Urinary bladder (tissue), 4 donors: ENCODE measurements around the gene SERPINI2. TPM values are rescaled to one million over a fixed set of nuclear protein-coding genes. Genes with fewer than 3 reads are reported as not detected.

Source experiments
- DNase-seq: peaks from one replicate; pipeline ENCODE4 v3.0.0-alpha.2; 2015; ENCODE audit errors: extremely low spot score
- H3K27ac ChIP-seq: one replicate; pipeline ENCODE4 v1.5.1; 2013; ENCODE audit warnings: low read depth, mild to moderate bottlenecking, moderate library complexity
- H3K36me3 ChIP-seq: one replicate; pipeline ENCODE4 v1.6.1; 2013; ENCODE audit warnings: mild to moderate bottlenecking, moderate library complexity; ENCODE audit not compliant: insufficient read depth
- H3K4me1 ChIP-seq: one replicate; pipeline ENCODE4 v1.6.1; 2013; ENCODE audit warnings: mild to moderate bottlenecking, moderate library complexity; ENCODE audit not compliant: insufficient read depth
- H3K4me3 ChIP-seq: one replicate; pipeline ENCODE4 v1.5.1; 2013; ENCODE audit warnings: low read depth, low read length
- WGBS: extraction: QIAGEN DNeasy Blood & Tissue Kit; methylation state at CpG from one replicate; pipeline ENCODE4 v1.1.7; 2013; 5-methylcytosine and 5-hydroxymethylcytosine counted together
- polyA plus RNA-seq: library from polyadenylated mRNA; stranded (reverse); fragments of 200-250 nt; gene quantifications from one replicate; pipeline ENCODE4 v1.2.3, GENCODE V29; 2013
- total RNA-seq: library from RNA; depleted of rRNA; stranded (reverse); fragments of >200 nt; gene quantifications from one replicate; pipeline ENCODE4 v1.2.3, GENCODE V29; 2014
- donor health status: healthy with polysubstance abuse.
- donor health status: healthy.

The SERPINI2 gene, protein sequence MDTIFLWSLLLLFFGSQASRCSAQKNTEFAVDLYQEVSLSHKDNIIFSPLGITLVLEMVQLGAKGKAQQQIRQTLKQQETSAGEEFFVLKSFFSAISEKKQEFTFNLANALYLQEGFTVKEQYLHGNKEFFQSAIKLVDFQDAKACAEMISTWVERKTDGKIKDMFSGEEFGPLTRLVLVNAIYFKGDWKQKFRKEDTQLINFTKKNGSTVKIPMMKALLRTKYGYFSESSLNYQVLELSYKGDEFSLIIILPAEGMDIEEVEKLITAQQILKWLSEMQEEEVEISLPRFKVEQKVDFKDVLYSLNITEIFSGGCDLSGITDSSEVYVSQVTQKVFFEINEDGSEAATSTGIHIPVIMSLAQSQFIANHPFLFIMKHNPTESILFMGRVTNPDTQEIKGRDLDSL
- total RNA-seq (3.9 TPM), polyA plus RNA-seq (0.08 TPM)

DNA sequence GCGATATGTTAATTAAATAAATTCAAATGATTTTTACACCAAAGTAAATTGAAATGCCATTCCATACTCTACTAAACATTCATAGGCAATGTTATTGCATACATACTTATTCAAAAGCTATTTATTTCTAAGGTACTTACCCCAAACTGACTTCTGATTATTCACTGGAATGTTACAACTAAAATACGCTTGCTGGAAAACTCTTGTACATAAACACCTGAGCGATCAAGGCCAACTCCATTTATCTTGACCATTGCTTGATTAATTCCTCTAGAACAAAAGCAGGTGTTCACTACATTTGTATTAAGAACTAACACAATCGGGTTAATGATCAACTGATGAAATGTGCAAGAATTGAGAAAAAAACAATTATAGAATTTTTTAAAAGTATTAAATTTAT is at the start of gene SERPINI2:
SERPINI2 (minus strand) TSS at position 180 of the 400 bp plus-strand sequence. CDS start 2,208 bp downstream, outside the sequence.
- no peaks in the 10 kb centered on the region for H3K36me3 ChIP-seq
- H3K27ac ChIP-seq, result no peak within 1 kb of the TSS
- DNase-seq, result no peak
- WGBS, result 91% methylated on average over 4 of the region's 4 CpGs
- no peaks in the 10 kb centered on the region for H3K4me1 ChIP-seq
- no peak within 1 kb of the TSS for H3K4me3 ChIP-seq

DNA sequence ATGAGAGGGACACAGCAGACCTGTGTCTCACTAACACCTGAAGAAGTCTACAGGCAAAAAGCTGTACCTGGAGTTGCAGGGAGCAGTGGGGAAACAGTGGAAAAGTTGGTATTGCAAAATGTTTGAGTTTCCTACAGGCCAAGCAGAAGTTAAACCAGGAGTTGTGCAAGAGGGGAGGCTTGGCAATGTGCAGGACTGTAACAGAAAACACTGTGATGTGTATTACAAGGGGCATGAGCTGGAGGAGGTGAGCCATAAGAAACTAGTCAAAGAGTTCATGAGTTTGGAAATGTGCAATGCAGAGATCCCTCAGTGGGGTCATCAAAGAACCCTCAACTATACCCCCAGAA is 47.1 kb upstream of the SERPINI2 start:
- no peak overlapping the region for H3K27ac ChIP-seq
- no peak for DNase-seq
- H3K4me3 ChIP-seq, result no peak overlapping the region
- H3K36me3 ChIP-seq, result no peaks in the 10 kb centered on the region
- H3K4me1 ChIP-seq, result no peaks in the 10 kb centered on the region

DNA sequence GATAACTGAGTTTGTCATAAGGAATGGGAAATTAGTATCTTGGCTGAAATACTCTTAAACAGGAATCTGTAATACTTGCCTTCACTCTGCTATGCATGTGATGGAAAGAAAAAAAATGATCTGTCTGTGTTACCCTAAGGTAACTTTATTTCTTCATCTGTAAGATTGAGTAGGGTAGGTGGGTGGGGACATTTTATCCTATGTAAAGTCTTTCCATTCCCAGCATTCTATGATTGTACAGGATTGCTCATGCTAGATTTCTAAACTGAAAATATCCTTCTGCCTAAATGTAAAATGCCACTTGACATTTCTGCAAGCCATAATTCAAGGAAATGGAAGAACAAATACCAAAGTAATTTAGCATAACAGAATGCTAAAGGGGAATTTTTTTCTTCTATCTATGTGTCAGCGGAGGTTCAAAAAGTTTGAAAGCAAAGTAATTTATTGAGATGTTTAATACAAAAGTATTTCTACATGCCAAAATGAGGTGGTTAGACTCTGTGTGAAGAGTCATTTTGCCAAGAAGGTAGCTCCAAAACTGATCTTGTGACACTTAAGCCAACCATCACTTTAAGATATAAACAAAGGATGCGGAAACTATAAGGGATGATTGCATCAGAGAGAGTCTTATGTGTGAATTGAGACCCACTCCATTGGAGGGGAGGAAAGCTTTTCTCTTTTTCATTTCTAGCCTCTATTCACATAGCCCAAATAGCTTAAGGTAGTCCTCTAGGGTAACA is 46.6 kb upstream of the SERPINI2 start:
- H3K4me1 ChIP-seq, result no peaks in the 10 kb centered on the region
- H3K4me3 ChIP-seq, result no peak overlapping the region
- no peaks in the 10 kb centered on the region for H3K36me3 ChIP-seq
- no peak for DNase-seq
- WGBS, result 88% methylated on average over 2 of the region's 2 CpGs
- H3K27ac ChIP-seq, result no peak overlapping the region

DNA sequence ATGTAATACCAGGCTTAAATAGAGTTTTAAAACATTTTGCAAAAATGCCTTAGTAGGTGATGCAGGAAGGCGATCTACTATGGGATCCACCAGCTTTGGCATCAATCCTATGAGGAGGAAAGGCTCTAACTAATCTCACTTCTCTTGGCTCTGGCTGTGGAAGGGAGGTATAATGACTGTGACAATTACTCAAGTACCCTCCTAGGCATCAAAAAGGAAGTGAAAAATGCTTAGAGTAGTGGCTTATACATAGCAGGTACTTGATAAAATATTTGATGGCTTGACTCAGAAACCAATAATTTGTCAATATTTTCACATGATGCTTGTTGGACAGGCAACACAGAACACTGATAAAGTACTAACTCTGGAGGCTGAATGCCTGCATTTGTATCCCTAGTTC is 34.1 kb upstream of the SERPINI2 start:
- H3K27ac ChIP-seq, result no peak overlapping the region
- H3K4me3 ChIP-seq, result no peak overlapping the region
- H3K36me3 ChIP-seq, result no peaks in the 10 kb centered on the region
- DNase-seq, result no peak
- no peaks in the 10 kb centered on the region for H3K4me1 ChIP-seq
- 97% methylated on average over 1 of the region's 1 CpG for WGBS

DNA sequence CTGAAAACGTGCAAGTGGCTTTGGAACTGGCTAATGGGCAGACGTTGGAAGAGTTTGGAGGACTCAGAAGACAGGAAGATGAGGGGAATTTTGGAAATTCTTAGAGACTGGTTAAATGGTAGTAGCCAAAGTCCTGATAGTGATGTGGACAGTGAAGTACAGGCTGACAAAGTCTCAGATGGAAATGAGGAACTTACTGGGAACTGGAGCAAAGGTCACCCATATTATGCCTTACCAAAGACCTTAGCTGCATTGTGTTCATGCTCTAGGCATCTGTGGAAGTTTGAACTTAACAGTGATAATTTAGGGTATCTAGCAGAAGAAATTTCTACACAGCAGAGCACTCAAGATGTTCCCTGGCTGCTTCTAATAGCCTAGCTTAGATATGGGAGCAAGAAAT is 28.6 kb upstream of the SERPINI2 start:
- DNase-seq, result no peak
- Histone ChIP-seq H3K4me1 (no peaks in the 10 kb centered on the region), H3K4me3 (no peak overlapping the region), H3K27ac (no peak overlapping the region), H3K36me3 (no peaks in the 10 kb centered on the region)
- 86% methylated on average over 2 of the region's 2 CpGs for WGBS

DNA sequence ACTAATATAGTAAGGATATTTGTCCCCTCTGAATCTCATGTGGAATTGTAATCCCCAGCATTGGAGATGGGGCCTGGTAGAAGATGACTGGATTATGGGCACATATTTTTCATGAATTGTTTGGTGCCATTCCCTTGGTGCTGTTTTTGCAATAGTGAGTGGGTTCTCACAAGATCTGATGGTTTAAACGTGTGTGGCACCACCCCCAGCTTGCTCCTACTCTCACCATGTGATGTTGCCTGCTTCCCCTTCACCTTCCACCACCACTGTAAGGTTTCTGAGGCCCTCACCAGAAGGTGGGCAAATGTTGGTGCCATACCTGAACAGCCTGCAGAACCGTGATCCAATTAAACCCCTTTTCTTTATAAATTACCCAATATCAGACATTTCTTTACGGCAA is 28.1 kb upstream of the SERPINI2 start:
- DNase-seq, result no peak
- 88% methylated on average over 3 of the region's 3 CpGs for WGBS
- Histone ChIP-seq H3K36me3 (no peaks in the 10 kb centered on the region), H3K4me1 (no peaks in the 10 kb centered on the region), H3K4me3 (no peak overlapping the region), H3K27ac (no peak overlapping the region)

DNA sequence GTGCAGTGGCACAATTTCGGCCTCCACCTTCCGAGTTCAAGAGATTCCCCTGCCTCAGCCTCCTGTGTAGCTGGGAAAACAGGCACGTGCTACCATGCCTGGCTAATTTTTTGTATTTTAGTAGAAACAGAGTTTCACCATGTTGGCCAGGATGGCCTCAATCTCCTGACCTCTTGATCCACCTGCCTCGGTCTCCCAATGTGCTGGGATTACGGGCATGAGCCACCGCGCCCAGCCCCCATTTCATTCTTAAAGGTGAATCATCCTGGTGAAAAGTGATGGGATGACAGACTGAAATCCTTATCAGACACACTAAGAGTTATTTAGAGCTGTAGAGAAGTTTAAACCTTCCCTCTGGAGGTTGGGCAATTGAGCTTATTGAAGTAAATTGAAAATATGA is 24.1 kb upstream of the SERPINI2 start:
- no peaks in the 10 kb centered on the region for H3K4me1 ChIP-seq
- H3K36me3 ChIP-seq, result no peaks in the 10 kb centered on the region
- no peak overlapping the region for H3K27ac ChIP-seq
- H3K4me3 ChIP-seq, result no peak overlapping the region
- no peak for DNase-seq
- 96% methylated on average over 7 of the region's 7 CpGs for WGBS

DNA sequence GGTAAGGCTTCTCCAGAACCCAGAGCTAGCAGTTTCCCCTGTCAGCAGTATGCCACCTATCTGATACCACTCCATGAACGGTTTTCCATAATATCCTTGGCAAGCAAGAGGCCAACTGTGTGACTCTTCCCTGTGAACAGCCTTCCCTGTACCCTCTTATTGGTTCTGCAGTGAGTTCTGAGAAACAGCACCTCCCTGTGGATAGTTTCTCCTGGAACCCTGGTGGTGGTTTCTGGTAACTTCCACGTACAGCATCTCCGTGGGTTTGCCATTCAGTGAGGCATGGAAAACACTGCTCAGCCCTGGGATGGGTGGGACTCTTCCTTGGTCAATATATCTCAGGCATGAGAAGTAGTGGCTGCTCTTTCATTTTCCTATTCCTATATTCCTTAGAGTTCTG is 19.4 kb upstream of the SERPINI2 start:
- no peaks in the 10 kb centered on the region for H3K4me1 ChIP-seq
- H3K36me3 ChIP-seq, result no peaks in the 10 kb centered on the region
- no peak for DNase-seq
- no peak overlapping the region for H3K4me3 ChIP-seq
- 78% methylated on average over 3 of the region's 3 CpGs for WGBS
- H3K27ac ChIP-seq, result no peak overlapping the region

DNA sequence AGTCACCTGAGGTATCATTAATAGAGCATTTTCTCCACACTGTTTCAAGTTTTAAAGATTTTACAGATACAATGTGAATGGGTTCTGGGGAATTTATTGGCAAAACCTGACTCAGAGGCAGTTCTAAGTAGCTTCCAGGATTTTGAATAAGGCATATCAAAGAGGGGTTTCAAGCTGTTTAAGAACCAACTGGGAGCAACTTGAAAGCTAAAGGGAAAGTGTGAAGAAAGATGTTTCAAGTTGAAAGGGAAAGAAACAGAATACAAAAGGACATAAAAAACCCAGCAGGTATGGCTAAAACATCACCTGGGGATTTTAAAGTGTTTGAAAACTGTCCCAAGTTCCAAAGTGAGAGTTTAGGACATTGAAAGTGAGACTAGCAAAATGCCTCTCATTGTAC is 17.8 kb upstream of the SERPINI2 start:
- Histone ChIP-seq H3K4me3 (no peak overlapping the region), H3K27ac (no peak overlapping the region), H3K36me3 (no peaks in the 10 kb centered on the region), H3K4me1 (no peaks in the 10 kb centered on the region)
- DNase-seq, result no peak

DNA sequence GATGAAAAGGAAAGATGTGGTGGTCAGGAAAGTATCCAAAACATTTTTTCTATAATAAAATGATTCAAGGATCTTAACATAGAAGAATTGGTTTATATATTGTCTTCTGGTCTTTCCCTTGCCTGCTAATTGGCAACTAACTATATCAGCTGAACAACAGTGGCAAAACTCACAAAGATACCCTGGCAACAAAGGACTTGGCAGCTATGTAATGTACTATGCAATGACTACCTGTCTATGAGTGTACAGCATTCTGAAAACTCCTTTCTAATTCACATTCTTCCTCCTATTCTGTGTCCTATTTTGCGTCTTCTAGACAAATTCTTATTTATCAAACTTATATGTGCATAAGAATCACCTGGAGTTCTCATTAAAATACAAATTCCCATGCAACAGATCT is 15.7 kb upstream of the SERPINI2 start:
- H3K36me3 ChIP-seq, result no peaks in the 10 kb centered on the region
- no peak for DNase-seq
- no peak overlapping the region for H3K27ac ChIP-seq
- H3K4me1 ChIP-seq, result no peaks in the 10 kb centered on the region
- H3K4me3 ChIP-seq, result no peak overlapping the region
- 81% methylated on average over 1 of the region's 1 CpG for WGBS

DNA sequence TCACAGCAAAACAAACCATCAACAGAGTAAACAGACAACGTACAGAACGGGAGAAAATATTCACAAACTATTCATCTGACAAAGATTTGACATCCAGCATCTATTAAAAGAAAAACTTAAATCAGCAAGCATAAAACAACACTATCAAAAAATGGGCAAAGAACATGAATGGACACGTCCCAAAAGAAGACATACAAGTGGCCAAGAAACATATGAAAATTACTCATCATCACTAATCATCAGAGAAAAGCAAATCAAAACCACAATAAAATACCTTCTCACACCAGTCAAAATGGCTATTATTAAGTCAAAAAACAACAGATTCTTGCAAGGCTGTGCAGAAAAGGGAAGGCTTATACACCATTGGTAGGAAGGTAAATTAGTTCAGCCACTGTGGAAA is 13.7 kb upstream of the SERPINI2 start:
- Histone ChIP-seq H3K4me1 (no peaks in the 10 kb centered on the region), H3K36me3 (no peaks in the 10 kb centered on the region), H3K27ac (no peak overlapping the region), H3K4me3 (no peak overlapping the region)
- WGBS, result 74% methylated on average over 3 of the region's 3 CpGs
- no peak for DNase-seq

DNA sequence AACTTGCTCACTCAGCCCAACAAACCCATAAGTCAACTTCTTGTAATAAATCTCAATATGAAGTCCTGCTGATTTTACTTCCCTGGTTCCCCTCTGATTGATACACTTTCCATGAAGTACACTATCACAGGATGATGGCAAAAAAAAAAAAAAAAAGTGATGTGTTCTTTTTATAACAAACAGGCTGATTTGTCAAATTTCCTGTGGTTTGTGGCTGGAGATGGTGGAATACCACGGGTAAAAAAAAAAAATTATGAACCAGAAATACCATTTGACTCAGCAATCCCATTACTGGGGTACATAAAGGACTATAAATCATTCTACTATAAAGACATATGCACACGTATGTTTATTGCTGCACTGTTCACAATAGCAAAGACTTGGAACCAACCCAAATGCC is 10.7 kb upstream of the SERPINI2 start:
- H3K4me3 ChIP-seq, result no peak overlapping the region
- no peaks in the 10 kb centered on the region for H3K36me3 ChIP-seq
- H3K27ac ChIP-seq, result no peak overlapping the region
- DNase-seq, result no peak
- WGBS, result 62% methylated on average over 2 of the region's 2 CpGs
- no peaks in the 10 kb centered on the region for H3K4me1 ChIP-seq

DNA sequence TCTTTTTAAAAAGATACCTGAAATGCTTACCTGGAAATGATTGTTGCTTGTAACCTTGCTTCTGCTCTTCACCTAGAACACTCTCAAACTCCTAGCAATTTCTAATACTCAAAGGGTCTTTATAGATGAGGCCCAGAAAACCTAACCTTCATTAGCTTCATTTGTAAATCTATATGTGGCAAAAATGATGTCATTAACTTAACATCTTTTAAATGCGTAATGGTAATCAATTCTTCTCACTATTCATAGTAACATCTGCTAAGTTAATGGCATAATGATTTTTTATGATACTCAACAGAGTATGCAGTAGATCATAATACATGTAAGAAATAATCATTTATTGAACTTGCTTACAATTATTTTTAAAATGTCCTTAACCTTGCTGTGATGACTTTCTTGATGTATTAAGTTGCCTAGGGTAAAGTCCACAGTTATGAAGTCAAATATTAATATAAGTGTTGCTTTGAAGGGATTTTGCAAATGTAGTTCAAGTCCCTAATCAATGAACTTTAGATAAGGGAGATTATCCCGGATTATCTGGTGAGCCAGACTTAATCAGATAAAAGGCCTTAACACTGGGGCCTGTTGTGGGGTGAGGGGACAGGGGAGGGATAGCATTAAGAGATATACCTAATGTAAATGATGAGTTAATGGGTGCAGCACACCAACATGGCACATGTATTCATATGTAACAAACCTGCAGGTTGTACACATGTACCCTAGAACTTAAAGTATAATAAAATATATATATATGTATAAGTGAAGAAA is 10.1 kb upstream of the SERPINI2 start:
- 88% methylated on average over 2 of the region's 2 CpGs for WGBS
- no peak for DNase-seq

DNA sequence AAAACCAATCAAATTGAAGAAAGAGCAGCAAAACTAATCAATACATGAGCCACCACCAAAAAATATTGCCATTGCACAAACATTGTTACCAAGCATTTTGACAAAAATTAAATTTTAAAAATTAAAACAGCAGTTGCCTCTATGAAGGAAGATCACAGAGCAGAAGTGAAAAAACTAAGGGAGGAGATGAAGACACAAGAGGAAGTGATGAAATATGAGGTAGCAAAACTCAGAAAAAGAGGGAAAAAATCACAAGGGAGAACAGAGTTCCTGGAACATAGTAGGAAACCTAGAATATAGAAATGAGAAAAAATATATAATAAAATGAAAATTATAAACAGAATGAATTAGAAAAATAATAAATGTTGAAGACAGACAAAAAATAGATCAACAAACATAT is 7.3 kb upstream of the SERPINI2 start:
- no peak overlapping the region for H3K27ac ChIP-seq
- H3K36me3 ChIP-seq, result no peaks in the 10 kb centered on the region
- no peak for DNase-seq
- no peak overlapping the region for H3K4me3 ChIP-seq
- H3K4me1 ChIP-seq, result no peaks in the 10 kb centered on the region

More for the DNA sequence above, 10.1 kb upstream of the SERPINI2 start:
- Histone ChIP-seq H3K4me3 (no peak overlapping the region), H3K36me3 (no peaks in the 10 kb centered on the region), H3K4me1 (no peaks in the 10 kb centered on the region), H3K27ac (no peak overlapping the region)
